ENCODE results near the gene RAB38. TPM values are rescaled to one million over a fixed set of nuclear protein-coding genes. Genes with fewer than 3 reads are reported as not detected.

The RAB38 gene
- total and polyA plus RNA-seq, 2 experiments from 2014 or later, result 8.8 to 14.2 TPM

GRCh38 chr11:88169471-88169870, 5.8 kb downstream of the RAB38 start (continued):
- TF ChIP-seq CTCF (conservative IDR thresholded peaks at IDR 0.05; ENCODE audit: low read depth in 2 of 2) (no peak), POLR2AphosphoS5 (IDR thresholded peaks at IDR 0.05; ENCODE audit: low read depth) (no peak)

- H3F3A ChIP-seq (replicated peaks; ENCODE audit: low read depth), result no peaks in the 10 kb centered on the region
- Mint-ChIP-seq H3K27me3 (ENCODE audit: insufficient read depth, low read depth, poor library complexity) (no peaks in the 10 kb centered on the region), H3K36me3 (ENCODE audit: low read depth) (no peaks in the 10 kb centered on the region), H3K9me3 (no peaks in the 10 kb centered on the region), H3K4me3 (no peak overlapping the region), H3K4me1 (peaks cover 8% of the 10 kb centered on the region; the same call in 2 of the 3 replicates), H3K27ac (no peak overlapping the region)
- DNase-seq (ENCODE audit: low spot score) (no peak), ATAC-seq (no peak)
- no peaks in the 10 kb centered on the region; the same call in 1 of the 2 replicates for H3K79me2 ChIP-seq (replicated peaks; ENCODE audit: insufficient read depth)
- no peaks in the 10 kb centered on the region for H3K36me3 ChIP-seq (ENCODE audit: insufficient read depth)
- no peak overlapping the region for H3K4me3 ChIP-seq
- H3K4me2 ChIP-seq, result no peak overlapping the region
- no peaks in the 10 kb centered on the region for H3K27me3 ChIP-seq (ENCODE audit: insufficient read depth)
- no peak overlapping the region for H2AFZ ChIP-seq
- no peak overlapping the region for H3K27ac ChIP-seq (ENCODE audit: low read depth)
- no peaks in the 10 kb centered on the region for H3K9me2 ChIP-seq (ENCODE audit: insufficient read depth)
- H4K20me1 ChIP-seq (replicated peaks; ENCODE audit: insufficient read depth), result no peaks in the 10 kb centered on the region
- 0 out of 2 replicates have a peak, but pooled peaks cover 5% of the 10 kb centered on the region for H3K4me1 ChIP-seq (ENCODE audit: insufficient read depth)
- no peak for TF ChIP-seq ETS1 (IDR thresholded peaks at IDR 0.05)
- TF ChIP-seq REST (IDR thresholded peaks at IDR 0.05; ENCODE audit: unreplicated experiment), result no peak
- TF ChIP-seq POLR2AphosphoS5 (IDR thresholded peaks at IDR 0.05; ENCODE audit: low read depth), result no peak
- no peak for TF ChIP-seq EZH2 (IDR thresholded peaks at IDR 0.05; ENCODE audit: low read depth, unreplicated experiment)
- no peak for TF ChIP-seq ZNF331 (CRISPR knock-in tag; IDR thresholded peaks at IDR 0.05; ENCODE audit: low read depth)
- no peak for TF ChIP-seq ZNF114 (CRISPR knock-in tag; IDR thresholded peaks at IDR 0.05)
- TF ChIP-seq EZH2phosphoT487 (IDR thresholded peaks at IDR 0.05; ENCODE audit: unreplicated experiment), result no peak
- TF ChIP-seq CREB1 (CRISPR knock-in tag; IDR thresholded peaks at IDR 0.05; ENCODE audit: low read depth), result no peak
- TF ChIP-seq ZNF462 (CRISPR knock-in tag; IDR thresholded peaks at IDR 0.05), result no peak
- no peak for TF ChIP-seq JUNB (IDR thresholded peaks at IDR 0.05; ENCODE audit: unreplicated experiment)
Measured at GRCh38 chr11:88167853-88168252, 7.4 kb downstream of the RAB38 start.

Data from GM23338 (cell line).